Measurements from ENCODE around the gene STAT5A. TPM values are rescaled to one million over a fixed set of nuclear protein-coding genes. Genes with fewer than 3 reads are reported as not detected.
"Not testable (repeated sequence)": the region's sequence is repeated elsewhere in the genome, so short reads cannot be mapped to it uniquely, and the experiment has no call there.

Gene STAT5A
- polyA plus RNA-seq, 1 of the 3 experiments (the other 2 are of a cell fraction): 2.3 TPM

DNA sequence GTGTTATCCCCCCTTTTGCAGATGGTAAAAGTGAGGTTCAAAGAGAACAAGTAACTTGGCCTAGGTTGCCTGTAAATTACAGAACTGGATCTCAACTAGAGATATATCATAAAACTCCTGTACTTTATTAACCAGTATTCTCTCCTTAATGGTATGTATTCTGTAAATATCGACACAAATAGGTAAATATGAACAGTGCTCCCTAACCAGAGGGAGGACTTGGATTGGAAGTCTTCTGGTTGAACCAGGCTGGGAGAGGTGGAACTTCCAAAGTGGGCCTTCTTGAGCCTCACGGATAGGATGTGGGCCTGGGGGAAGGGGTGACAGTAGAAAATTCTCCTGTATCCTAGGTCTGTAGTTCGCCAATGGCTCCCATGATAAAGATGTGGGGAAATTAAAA lies 7.7 kb downstream of the STAT5A start (continued):
- TF ChIP-seq, protein P1, sequence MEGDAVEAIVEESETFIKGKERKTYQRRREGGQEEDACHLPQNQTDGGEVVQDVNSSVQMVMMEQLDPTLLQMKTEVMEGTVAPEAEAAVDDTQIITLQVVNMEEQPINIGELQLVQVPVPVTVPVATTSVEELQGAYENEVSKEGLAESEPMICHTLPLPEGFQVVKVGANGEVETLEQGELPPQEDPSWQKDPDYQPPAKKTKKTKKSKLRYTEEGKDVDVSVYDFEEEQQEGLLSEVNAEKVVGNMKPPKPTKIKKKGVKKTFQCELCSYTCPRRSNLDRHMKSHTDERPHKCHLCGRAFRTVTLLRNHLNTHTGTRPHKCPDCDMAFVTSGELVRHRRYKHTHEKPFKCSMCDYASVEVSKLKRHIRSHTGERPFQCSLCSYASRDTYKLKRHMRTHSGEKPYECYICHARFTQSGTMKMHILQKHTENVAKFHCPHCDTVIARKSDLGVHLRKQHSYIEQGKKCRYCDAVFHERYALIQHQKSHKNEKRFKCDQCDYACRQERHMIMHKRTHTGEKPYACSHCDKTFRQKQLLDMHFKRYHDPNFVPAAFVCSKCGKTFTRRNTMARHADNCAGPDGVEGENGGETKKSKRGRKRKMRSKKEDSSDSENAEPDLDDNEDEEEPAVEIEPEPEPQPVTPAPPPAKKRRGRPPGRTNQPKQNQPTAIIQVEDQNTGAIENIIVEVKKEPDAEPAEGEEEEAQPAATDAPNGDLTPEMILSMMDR (IDR thresholded peaks at IDR 0.05): no peak
- TF ChIP-seq, protein P2, sequence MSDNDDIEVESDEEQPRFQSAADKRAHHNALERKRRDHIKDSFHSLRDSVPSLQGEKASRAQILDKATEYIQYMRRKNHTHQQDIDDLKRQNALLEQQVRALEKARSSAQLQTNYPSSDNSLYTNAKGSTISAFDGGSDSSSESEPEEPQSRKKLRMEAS (IDR thresholded peaks at IDR 0.05; ENCODE audit: low read depth): no peak
- TF ChIP-seq, protein P3, sequence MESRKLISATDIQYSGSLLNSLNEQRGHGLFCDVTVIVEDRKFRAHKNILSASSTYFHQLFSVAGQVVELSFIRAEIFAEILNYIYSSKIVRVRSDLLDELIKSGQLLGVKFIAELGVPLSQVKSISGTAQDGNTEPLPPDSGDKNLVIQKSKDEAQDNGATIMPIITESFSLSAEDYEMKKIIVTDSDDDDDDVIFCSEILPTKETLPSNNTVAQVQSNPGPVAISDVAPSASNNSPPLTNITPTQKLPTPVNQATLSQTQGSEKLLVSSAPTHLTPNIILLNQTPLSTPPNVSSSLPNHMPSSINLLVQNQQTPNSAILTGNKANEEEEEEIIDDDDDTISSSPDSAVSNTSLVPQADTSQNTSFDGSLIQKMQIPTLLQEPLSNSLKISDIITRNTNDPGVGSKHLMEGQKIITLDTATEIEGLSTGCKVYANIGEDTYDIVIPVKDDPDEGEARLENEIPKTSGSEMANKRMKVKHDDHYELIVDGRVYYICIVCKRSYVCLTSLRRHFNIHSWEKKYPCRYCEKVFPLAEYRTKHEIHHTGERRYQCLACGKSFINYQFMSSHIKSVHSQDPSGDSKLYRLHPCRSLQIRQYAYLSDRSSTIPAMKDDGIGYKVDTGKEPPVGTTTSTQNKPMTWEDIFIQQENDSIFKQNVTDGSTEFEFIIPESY (IDR thresholded peaks at IDR 0.05; ENCODE audit: borderline replicate concordance, low read depth): no peak
- TF ChIP-seq EP300 (IDR thresholded peaks at IDR 0.05; ENCODE audit: borderline replicate concordance in 1 of 2, low read depth in 1 of 2, low read length in 1 of 2): no peak
- no peak for TF ChIP-seq CHD2 (IDR thresholded peaks at IDR 0.05; ENCODE audit: low read length, partially characterized antibody)
- TF ChIP-seq, protein P4, sequence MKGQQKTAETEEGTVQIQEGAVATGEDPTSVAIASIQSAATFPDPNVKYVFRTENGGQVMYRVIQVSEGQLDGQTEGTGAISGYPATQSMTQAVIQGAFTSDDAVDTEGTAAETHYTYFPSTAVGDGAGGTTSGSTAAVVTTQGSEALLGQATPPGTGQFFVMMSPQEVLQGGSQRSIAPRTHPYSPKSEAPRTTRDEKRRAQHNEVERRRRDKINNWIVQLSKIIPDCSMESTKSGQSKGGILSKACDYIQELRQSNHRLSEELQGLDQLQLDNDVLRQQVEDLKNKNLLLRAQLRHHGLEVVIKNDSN (IDR thresholded peaks at IDR 0.05; ENCODE audit: borderline replicate concordance, low read depth): no peak
- no peak for TF ChIP-seq RFX5 (IDR thresholded peaks at IDR 0.05; ENCODE audit: low read length)

DNA sequence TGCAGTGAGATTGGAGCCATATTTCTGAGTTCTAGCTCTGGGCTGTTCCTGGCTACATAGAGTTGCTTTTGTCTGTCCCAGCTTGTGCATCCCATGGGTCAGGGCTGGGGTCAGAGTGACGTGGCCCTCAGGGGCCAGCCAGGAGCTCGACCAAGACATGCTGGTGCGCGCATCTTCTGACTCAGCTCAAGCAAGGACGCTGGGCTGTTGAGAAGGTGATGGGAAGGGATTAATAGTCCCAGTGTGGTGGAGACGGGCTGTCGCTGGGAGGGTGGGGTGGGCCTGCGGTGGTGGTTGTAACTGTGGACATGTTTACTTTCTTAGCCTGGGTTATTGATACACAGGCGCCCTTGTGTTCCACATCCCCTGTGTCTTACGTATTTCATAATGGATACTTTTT lies 9.5 kb downstream of the STAT5A start:
- H3K4me2 ChIP-seq; H3K9ac ChIP-seq; H4K20me1 ChIP-seq (ENCODE audit: insufficient read depth); H3K79me2 ChIP-seq (ENCODE audit: insufficient read depth); POLR2A ChIA-PET; H2AFZ ChIP-seq (ENCODE audit: low read depth); DNase-seq; H3K36me3 ChIP-seq (replicated peaks in 1 of 2; ENCODE audit: control insufficient read depth in 1 of 2, insufficient read depth in 2 of 2, low read length in 1 of 2); H3F3A ChIP-seq (replicated peaks; ENCODE audit: insufficient read depth); H3K9me3 ChIP-seq; H3K4me3 ChIP-seq (ENCODE audit: low read depth in 2 of 2, low read length in 1 of 2); H3K27me3 ChIP-seq (ENCODE audit: insufficient read depth); H3K4me1 ChIP-seq (ENCODE audit: control insufficient read depth in 1 of 2, insufficient read depth in 2 of 2, low read depth in 1 of 2, low read length in 1 of 2); H3K9me2 ChIP-seq; CTCF ChIA-PET; H3K27ac ChIP-seq (ENCODE audit: low read depth in 2 of 2, low read length in 1 of 2): not testable (repeated sequence)
- WGBS (ENCODE audit: low lambda C conversion rate): 88% methylated on average over 9 of the region's 10 CpGs

DNA sequence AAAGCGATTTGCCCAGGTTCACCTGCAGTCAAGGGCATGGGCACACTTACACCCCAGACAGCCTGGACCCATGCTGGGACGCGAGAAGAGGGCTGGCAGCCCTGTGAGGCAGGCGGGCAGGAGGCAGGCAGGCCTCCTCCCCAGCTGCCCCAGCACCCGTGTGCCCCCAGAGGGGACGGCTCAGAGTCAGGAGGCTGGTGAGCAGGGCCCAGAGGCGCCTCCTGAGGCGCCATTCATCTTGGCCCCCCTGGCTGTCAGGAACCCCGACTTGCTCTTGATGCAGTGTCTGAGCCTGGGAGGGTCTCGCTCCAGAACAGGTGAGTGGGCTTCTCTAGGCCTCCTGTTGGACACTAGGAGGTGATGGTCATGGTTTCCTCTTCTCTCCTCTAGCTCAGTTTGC lies 11.1 kb downstream of the STAT5A start:
- H3K4me3 ChIP-seq (ENCODE audit: low read depth in 2 of 2, low read length in 1 of 2); H3K9ac ChIP-seq; H3K9me2 ChIP-seq; H3F3A ChIP-seq (replicated peaks; ENCODE audit: insufficient read depth); H3K27me3 ChIP-seq (ENCODE audit: insufficient read depth); H2AFZ ChIP-seq (ENCODE audit: low read depth); DNase-seq; H3K36me3 ChIP-seq (replicated peaks in 1 of 2; ENCODE audit: control insufficient read depth in 1 of 2, insufficient read depth in 2 of 2, low read length in 1 of 2); H4K20me1 ChIP-seq (ENCODE audit: insufficient read depth); H3K4me1 ChIP-seq (ENCODE audit: control insufficient read depth in 1 of 2, insufficient read depth in 2 of 2, low read depth in 1 of 2, low read length in 1 of 2); POLR2A ChIA-PET; H3K79me2 ChIP-seq (ENCODE audit: insufficient read depth); H3K4me2 ChIP-seq; H3K9me3 ChIP-seq; H3K27ac ChIP-seq (ENCODE audit: low read depth in 2 of 2, low read length in 1 of 2): not testable (repeated sequence)
- CTCF ChIA-PET: interaction anchor here (0.9 to 2.6 kb wide), 2 partner anchors 24 kb away, joined by 3 to 8 read pairs; no protein-coding TSS in a partner anchor
- 93% methylated on average over 3 of the region's 10 CpGs for WGBS (ENCODE audit: low lambda C conversion rate)

DNA sequence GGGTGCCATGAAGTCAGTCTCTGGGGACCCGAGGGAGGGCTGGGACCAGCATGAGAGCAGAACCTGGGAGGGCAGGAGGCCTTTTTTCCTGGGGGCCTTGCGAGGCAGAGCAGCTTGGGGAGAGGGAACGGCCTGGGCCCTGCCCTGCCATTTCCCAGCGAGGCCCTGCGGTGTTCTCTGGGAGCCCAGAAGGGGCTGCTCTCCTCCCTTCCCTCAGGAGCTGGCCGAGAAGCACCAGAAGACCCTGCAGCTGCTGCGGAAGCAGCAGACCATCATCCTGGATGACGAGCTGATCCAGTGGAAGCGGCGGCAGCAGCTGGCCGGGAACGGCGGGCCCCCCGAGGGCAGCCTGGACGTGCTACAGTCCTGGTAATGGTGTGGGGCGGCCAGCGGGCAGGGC lies 11.6 kb downstream of the STAT5A start:
- CTCF ChIA-PET: interaction anchor here (2.6 kb wide), 1 partner anchor 23 kb away, joined by 8 read pairs; no protein-coding TSS in a partner anchor
- H3K9ac ChIP-seq; H4K20me1 ChIP-seq (ENCODE audit: insufficient read depth); H3K4me3 ChIP-seq (ENCODE audit: low read depth in 2 of 2, low read length in 1 of 2); H3K9me2 ChIP-seq; POLR2A ChIA-PET; H3K9me3 ChIP-seq; H2AFZ ChIP-seq (ENCODE audit: low read depth); H3K36me3 ChIP-seq (replicated peaks in 1 of 2; ENCODE audit: control insufficient read depth in 1 of 2, insufficient read depth in 2 of 2, low read length in 1 of 2); H3K4me1 ChIP-seq (ENCODE audit: control insufficient read depth in 1 of 2, insufficient read depth in 2 of 2, low read depth in 1 of 2, low read length in 1 of 2); H3F3A ChIP-seq (replicated peaks; ENCODE audit: insufficient read depth); H3K27ac ChIP-seq (ENCODE audit: low read depth in 2 of 2, low read length in 1 of 2); H3K4me2 ChIP-seq; DNase-seq; H3K27me3 ChIP-seq (ENCODE audit: insufficient read depth); H3K79me2 ChIP-seq (ENCODE audit: insufficient read depth): not testable (repeated sequence)
- no CpG with 5 or more reads among the region's 17 CpGs for WGBS (ENCODE audit: low lambda C conversion rate)
